Testis (tissue), 2 donors: Measurements from ENCODE around the gene PHLDA3.

Source experiments
- CTCF ChIP-seq, 3 experiments: fragments of 450-650 bp in 2 of 3; fragments of 200-600 bp in 1 of 3; sonication (generic) in 1 of 3; IDR thresholded peaks; one replicate each; pipeline ENCODE4 v1.5.1; 2016 to 2019; ENCODE audit warnings: antibody characterized with exemption in 3 of 3, mild to moderate bottlenecking in 2 of 3, moderate library complexity in 1 of 3
- POLR2A ChIP-seq: fragments of 450-650 bp; IDR thresholded peaks from one replicate; pipeline ENCODE4 v1.6.1; 2017; ENCODE audit warnings: antibody characterized with exemption, mild to moderate bottlenecking, moderate library complexity

GRCh38 chr1:201499795-201500669 is 31.0 kb upstream of the PHLDA3 start:
- TF ChIP-seq CTCF (IDR thresholded peaks at IDR 0.05) (no peak), POLR2A (no peak)
